Forelimb muscle (tissue), 1 donor: ENCODE data around the gene UGDH. TPM values are rescaled to one million over a fixed set of nuclear protein-coding genes. Genes with fewer than 3 reads are reported as not detected.
"Not testable (repeated sequence)": the region's sequence is repeated elsewhere in the genome, so short reads cannot be mapped to it uniquely, and the experiment has no call there.

Experiments used
- DNase-seq: peaks from one replicate; pipeline ENCODE4 v3.0.0-alpha.2; 2013; ENCODE audit warnings: low read depth
- polyA plus RNA-seq: library from polyadenylated mRNA; unstranded; fragments of 120-200 nt; gene quantifications from one replicate; pipeline ENCODE4 v1.2.1, GENCODE V29; 2013; ENCODE audit not compliant: insufficient read length

UGDH gene
- polyA plus RNA-seq, 1 donor, result 41.4 TPM

- DNase-seq, result no peak
Measured at GRCh38 chr4:39495446-39496213, 31.6 kb downstream of the UGDH start.

GRCh38 chr4:39494354-39494753 is 32.9 kb downstream of the UGDH start:
- DNase-seq, result no peak

GRCh38 chr4:39490322-39490721 is 36.9 kb downstream of the UGDH start:
- DNase-seq, result no peak

GRCh38 chr4:39486221-39486804 is 40.9 kb downstream of the UGDH start:
- no peak for DNase-seq

- DNase-seq, result no peak
Measured at GRCh38 chr4:39484582-39485272, 42.5 kb downstream of the UGDH start.

GRCh38 chr4:39480902-39481695 is 46.1 kb downstream of the UGDH start:
- DNase-seq, result no peak

GRCh38 chr4:39480251-39480650 is 47.0 kb downstream of the UGDH start:
- no peak for DNase-seq

GRCh38 chr4:39476187-39476895 is 50.9 kb downstream of the UGDH start:
- DNase-seq, result no peak

GRCh38 chr4:39472396-39472795 is 54.8 kb downstream of the UGDH start:
- no peak for DNase-seq

- no peak for DNase-seq
Measured at GRCh38 chr4:39470402-39470801, 56.8 kb downstream of the UGDH start.

- DNase-seq, result peak; percentile 46
Measured at GRCh38 chr4:39469429-39470077, 57.7 kb downstream of the UGDH start.

GRCh38 chr4:39467464-39467863 is 59.8 kb downstream of the UGDH start:
- DNase-seq, result no peak

- no peak for DNase-seq
Measured at GRCh38 chr4:39466747-39467146, 60.5 kb downstream of the UGDH start.

- DNase-seq, result no peak
Measured at GRCh38 chr4:39464886-39465501, 62.2 kb downstream of the UGDH start.

- peak; percentile 99 for DNase-seq
Measured at GRCh38 chr4:39458505-39459300, 68.5 kb downstream of the UGDH start, which contains the start of the genes LIAS and RPL9. TSS of gene LIAS (plus strand) at chr4:39459056. CDS start at chr4:39459118, 62 bp downstream. TSS of gene RPL9 (minus strand) at chr4:39458922. CDS start at chr4:39458439, 483 bp downstream.

GRCh38 chr4:39458161-39458504 is 69.1 kb downstream of the UGDH start:
- DNase-seq, result not testable (repeated sequence)

- DNase-seq, result no peak
Measured at GRCh38 chr4:39456946-39457763, 70.1 kb downstream of the UGDH start.

GRCh38 chr4:39455486-39455885 is 71.8 kb downstream of the UGDH start:
- DNase-seq, result no peak

- no peak for DNase-seq
Measured at GRCh38 chr4:39453738-39454137, 73.5 kb downstream of the UGDH start.
